Left colon (tissue), 2 donors: ENCODE results near the gene CD164L2. TPM values are rescaled to one million over a fixed set of nuclear protein-coding genes. Genes with fewer than 3 reads are reported as not detected.

Experiments used
- ATAC-seq: fragments of 200-7000 bp; cut with Tn5 transposase; one replicate; pipeline ENCODE4 v1.9.1; 2020; ENCODE audit warnings: mild to moderate bottlenecking, moderate library complexity
- DNase-seq, 2 donors: peaks; one replicate each; pipeline ENCODE4 v3.0.0-alpha.2; 2020
- intact Hi-C, 2 donors: fragments of 100-400 bp; cut with DNase I in 1 of 2; cut with micrococcal nuclease in 1 of 2; formaldehyde crosslinking; loops; one replicate each; pipeline versions ENCODE4 v1.11.2 to v1.14.0; 2022; cut with DNase I, micrococcal nuclease
- total RNA-seq, 2 donors: library from RNA; stranded (reverse); fragmentation: NEBNext Ultra II Directional; extraction: Animal tissue kit (Norgen Biotek cat#: 25700); gene quantifications; one replicate each; pipeline ENCODE4 v1.2.1, GENCODE V29; 2021
- donor health status: DM: no; HTN: no; CAD: no.
- donor health status: DM: yes; HTN: yes; CAD: no.

CD164L2 gene
- total RNA-seq, 2 donors from 2014 or later: 0.47 to 2.0 TPM

DNA sequence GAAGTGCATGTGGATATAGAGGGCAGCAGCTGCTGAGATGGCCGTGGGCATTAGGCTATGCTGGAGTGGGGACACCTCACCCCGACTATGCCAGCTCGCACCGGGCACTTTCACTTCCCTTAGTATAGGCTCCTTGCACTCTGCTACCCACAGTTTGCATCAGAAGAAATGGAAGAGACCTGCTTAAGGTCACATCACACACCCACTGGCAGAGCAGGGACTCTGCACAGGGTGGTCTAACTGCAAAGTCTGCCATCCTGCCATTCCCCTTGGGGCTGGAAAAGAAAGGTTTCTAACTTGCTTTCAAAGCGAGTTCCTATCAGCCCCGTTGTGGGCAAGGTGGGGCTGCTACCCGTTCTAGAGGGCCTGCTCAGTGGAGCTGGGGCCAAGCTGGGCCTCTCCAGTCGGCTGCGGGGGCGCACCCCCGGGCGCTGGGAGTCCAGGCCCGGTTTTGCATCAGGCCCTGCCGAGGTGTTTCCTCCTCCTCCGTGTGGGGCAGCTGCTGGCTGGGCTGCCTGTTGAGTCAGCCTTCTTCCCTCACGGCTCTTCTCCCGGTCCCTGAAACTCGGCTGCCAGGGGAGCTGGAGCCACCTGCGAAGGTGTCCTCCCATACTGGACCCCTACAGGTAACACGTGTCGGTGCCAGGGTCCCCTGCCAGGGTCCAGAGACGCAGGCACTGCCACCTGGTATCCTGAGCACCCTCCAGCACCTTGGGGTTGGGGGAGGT, 41.4 kb downstream of the CD164L2 start, which contains the start of gene SYTL1:
TSS of gene SYTL1 (plus strand) at position 498 of the 728 bp plus-strand sequence. CDS start 3,313 bp downstream, outside the sequence.
- DNase-seq (peak in 1 of 2 donors; percentile 75), ATAC-seq (peak; percentile 87)
- intact Hi-C loops: no loop called here

DNA sequence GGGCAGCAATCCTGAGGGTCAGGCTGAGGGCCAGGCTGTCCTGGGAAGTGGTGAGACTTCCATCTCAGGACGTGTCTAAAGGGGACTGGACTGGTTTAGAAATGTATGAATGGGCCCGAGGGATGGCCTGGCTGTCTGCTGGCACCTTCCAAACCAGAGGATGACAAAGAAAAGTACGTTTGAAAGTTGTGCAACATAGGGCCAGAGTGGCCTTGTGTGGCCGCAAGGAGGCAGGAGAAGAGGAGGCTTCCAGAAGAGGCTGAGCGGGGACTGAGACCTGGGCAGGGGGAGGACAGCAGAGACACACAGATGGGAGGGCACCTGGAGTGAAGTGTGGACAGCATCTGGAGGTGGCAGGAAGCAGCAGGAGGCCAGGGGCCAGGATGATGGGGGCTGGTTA, 43.9 kb downstream of the CD164L2 start:
- ATAC-seq (no peak), DNase-seq (no peak)
- intact Hi-C loops: loop anchor here in 1 of 2 donors (10.0 kb wide), 1 partner anchor 46 kb away; the partner anchor contains the start of gene CD164L2

DNA sequence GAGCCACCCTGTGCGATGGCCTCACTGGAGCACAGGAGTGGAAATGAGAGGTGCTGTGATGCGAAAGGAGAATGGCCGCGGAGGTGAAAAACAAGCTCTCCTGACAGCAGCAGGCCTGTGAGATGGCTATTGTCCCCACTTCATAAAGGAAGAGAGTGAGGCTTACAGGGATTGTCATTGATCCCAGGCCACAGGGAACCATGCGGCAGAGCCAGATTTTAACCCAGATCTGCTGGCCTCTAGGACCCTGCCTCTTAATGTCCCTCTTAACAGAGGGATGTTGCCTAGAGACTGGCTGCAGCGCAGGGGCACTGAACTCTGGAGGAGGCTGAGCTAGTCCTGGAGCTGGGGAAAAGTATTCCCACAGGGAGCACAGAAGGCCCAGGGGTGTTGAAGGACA, 44.4 kb downstream of the CD164L2 start:
- intact Hi-C loops: loop anchor here in 1 of 2 donors (10.0 kb wide), 1 partner anchor 46 kb away; the partner anchor contains the start of gene CD164L2
- DNase-seq (no peak), ATAC-seq (no peak)

- no peak for DNase-seq
- ATAC-seq: no peak
- intact Hi-C loops: loop anchor here in 1 of 2 donors (10.0 kb wide), 1 partner anchor 48 kb away; the partner anchor contains the start of gene CD164L2
Measured at GRCh38 chr1:27336756-27337155, 46.4 kb downstream of the CD164L2 start.

DNA sequence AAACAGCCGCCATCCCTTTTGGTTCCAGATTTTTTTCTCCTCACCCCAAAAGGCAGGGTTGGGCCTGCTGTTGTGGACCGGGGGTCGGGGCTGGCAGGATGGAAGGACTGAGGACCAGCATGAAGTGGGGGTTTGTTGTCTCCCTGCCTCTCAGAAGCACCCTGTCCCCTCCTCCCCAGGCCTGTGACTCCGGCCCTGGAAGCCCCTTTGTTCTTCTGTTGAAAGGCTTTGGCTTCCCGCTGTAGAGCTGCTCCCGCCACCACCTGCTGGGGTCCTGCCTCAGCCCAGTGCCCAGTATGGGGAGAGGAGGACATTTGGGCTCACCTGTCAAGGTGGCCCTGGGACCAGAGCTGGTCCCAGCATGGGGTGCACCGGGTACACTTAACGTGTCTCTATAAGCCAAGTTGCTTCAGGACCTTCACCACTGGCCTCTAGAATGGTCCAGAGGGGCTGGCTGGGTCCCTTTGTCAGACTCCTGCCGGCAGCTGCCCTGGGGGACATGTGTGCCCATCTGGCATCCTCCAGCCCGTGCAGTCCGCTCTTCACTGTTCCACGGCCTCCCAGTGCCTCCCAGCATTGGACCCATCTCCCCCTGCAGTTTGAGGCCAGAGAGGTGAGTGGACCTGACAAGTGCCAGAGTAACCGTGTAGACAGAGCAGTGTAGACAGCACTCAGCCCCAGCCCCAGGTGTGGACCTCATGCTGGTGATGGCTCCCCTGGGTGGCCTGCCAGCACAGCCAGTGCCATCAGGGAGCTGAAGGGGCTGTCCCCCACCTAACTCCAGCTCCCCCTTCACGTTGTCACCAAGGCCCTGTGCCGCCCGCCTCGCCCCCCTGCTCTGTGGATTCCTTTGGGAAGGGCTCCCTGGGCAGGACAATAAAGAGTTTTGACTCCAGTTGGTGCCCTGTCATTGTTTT, 47.4 kb downstream of the CD164L2 start:
- intact Hi-C loops: loop anchor here in 1 of 2 donors (10.0 kb wide), 1 partner anchor 49 kb away; the partner anchor contains the start of gene CD164L2
- ATAC-seq (no peak), DNase-seq (no peak)

GRCh38 chr1:27333717-27334279, 49.3 kb downstream of the CD164L2 start:
- intact Hi-C loops: loop anchor here in 1 of 2 donors (10.0 kb wide), 1 partner anchor 51 kb away; the partner anchor contains the start of gene CD164L2
- DNase-seq (no peak), ATAC-seq (no peak)

DNA sequence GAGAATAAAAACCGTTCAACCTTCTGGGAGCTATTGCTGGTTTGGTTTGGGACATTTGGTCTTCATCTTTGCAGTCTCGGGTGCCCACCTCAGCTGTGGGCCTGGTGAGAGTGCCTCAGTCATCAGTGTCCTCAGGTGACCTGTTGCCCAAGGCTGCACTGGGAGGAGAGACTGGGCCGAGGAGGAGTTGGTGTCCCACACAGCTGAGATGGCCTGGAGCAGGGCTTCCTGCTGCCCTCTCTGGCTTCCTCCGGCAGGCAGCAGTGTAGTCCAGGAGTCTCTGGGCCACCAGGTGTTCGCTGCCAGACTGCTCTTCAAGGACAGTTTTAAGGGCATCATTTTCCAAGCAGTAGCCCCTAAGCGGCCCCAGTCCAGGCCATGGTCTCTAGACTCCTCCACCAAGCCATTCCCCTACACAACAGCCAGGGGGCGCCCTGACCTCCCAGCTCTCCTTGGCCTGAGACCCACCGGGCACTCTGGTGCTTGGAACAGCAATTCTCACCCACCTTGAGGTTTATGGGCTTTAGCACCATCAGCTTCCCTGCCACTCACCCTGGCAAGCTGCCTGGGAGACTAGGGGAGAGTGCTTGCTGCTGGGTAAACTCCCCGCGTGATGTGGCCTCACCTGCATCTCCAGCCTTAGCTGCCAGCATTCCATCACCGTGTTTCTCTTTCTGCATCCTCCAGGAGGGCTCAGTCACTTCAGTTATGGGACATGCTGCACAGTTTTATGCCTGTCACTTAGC, 50.4 kb downstream of the CD164L2 start:
- intact Hi-C loops: loop anchor here in 1 of 2 donors (10.0 kb wide), 1 partner anchor 52 kb away; the partner anchor contains the start of gene CD164L2
- DNase-seq (peak in 1 of 2 donors; percentile 40), ATAC-seq (peak; percentile 74)

DNA sequence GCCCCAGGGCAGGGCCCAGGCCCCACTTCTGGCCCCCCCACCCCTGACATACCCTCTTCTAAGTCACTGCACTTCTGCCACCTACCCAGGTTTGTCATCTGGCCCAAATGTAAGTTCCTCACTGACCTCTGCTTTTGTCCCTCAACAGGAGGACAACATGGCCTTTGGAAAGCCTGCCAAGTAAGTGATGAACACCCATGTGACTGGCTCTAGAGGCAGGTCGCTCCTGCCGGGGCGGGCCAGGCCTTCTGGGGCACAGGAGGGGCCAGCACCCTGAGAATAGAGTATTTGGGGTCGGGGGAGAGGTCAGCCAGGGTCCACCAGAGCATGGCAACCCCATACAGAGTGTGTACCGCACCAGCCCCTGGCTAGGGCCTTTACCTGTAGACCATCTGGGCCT, 51.2 kb downstream of the CD164L2 start:
- ATAC-seq (peak; percentile 5), DNase-seq (no peak)
- intact Hi-C loops: loop anchor here in 1 of 2 donors (10.0 kb wide), 1 partner anchor 53 kb away; the partner anchor contains the start of gene CD164L2

GRCh38 chr1:27331426-27331825, 51.7 kb downstream of the CD164L2 start:
- ATAC-seq: no peak
- intact Hi-C loops: loop anchor here in 1 of 2 donors (10.0 kb wide), 1 partner anchor 53 kb away; the partner anchor contains the start of gene CD164L2
- no peak for DNase-seq

DNA sequence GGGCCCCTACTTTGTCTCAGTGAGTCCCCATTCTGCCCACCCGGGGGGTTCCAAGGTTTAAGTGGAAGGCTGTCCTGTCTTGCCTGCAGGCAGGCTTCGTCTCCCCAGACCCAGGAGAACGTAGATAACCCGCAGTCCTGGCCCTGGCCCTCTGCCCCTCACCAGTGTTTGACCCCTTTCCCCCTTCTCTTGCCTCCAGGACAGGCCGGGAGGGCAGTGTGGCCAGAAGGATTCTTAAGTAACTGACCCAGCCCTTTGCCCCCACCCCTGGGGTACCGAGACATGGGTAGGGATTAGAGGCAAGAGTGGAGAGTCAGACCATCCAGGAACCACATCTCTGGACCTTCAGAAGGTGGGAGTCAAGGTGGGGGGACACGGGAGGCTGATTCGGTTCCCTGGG, 52.3 kb downstream of the CD164L2 start:
- DNase-seq: no peak
- intact Hi-C loops: loop anchor here in 1 of 2 donors (10.0 kb wide), 1 partner anchor 54 kb away; the partner anchor contains the start of gene CD164L2
- no peak for ATAC-seq

Other genes starting within 250 kb of the CD164L2 start
- gene SLC9A1, start 228.2 kb downstream of the CD164L2 start, total RNA-seq: 100 to 1,000 TPM; 122 to 131 TPM
- 10 to 100 TPM; 38.5 to 43.3 TPM for gene WDTC1, start 148.7 kb downstream of the CD164L2 start, total RNA-seq
- 10 to 100 TPM; 29.2 to 30.2 TPM for gene TMEM222, start 61.2 kb downstream of the CD164L2 start, total RNA-seq
- gene SYTL1, start 41.3 kb downstream of the CD164L2 start, total RNA-seq: 10 to 100 TPM; 12.9 to 15.2 TPM
- 10 to 100 TPM; 14.6 to 34.9 TPM for gene MAP3K6, start 16.4 kb downstream of the CD164L2 start, total RNA-seq
- gene FCN3, start 8.5 kb downstream of the CD164L2 start, total RNA-seq: under 1 TPM; 0.45 to 0.76 TPM
- gene GPR3, start 9.3 kb upstream of the CD164L2 start, total RNA-seq: not detected
- gene WASF2, start 106.8 kb upstream of the CD164L2 start, total RNA-seq: 100 to 1,000 TPM in 1 of 2 donors, 10 to 100 TPM in 1; 97.7 to 144 TPM
- 10 to 100 TPM; 21.5 to 25.2 TPM for gene AHDC1, start 220.8 kb upstream of the CD164L2 start, total RNA-seq